GM19397 (cell line): ENCODE results near the gene TK1.
A peak's percentile ranks its signal among the peaks of the same experiment; 100 is the strongest.
"Not testable (repeated sequence)": the region's sequence is repeated elsewhere in the genome, so short reads cannot be mapped to it uniquely, and the experiment has no call there.

ENCODE experiments used
- ATAC-seq: cut with Tn5 transposase; IDR thresholded peaks from one replicate; pipeline ENCODE4 v1.9.1; 2021; ENCODE audit warnings: mild to moderate bottlenecking, moderate library complexity; ENCODE audit not compliant: unreplicated experiment

The TK1 gene, protein sequence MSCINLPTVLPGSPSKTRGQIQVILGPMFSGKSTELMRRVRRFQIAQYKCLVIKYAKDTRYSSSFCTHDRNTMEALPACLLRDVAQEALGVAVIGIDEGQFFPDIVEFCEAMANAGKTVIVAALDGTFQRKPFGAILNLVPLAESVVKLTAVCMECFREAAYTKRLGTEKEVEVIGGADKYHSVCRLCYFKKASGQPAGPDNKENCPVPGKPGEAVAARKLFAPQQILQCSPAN

DNA sequence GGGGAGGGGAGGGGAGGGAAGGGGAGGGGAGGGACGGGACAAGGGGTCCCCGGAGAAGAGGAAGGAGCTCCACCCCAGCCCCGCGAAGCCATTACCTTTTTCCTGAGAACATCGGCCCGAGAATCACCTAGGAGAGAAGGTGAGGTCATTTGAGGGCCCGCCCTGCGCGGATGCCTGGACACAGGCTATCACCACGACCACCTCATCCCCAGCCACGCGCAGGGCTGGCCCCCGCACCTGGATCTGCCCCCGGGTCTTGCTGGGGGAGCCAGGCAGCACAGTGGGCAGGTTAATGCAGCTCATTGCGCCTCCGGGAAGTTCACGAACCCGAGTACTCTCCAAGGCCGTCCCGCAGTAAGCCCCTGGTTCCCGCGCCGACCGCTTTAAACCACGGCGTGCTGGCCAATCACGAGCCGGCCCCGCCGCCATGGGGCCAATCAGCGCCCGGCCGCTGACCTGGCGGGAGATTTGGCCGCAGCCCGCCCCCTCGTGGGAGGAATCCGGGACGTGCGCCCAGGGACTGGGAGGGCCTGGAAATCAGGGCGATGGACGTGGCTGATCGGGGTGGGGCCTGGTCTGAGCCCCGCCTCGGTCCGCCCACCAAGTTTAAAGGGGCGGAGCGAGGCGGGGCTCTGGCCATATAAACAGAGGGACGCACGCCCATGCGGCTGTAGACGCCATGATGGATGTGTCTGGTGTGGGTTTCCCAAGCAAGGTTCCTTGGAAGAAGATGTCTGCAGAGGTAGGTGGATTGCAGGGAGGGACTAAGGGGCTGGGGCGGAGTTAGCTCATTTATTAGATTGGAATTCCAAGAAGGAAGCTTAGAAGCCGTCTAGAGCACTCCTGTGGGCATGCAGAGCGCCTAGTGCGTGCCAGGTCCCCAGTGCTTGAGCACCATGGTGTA, at the start of gene TK1, which contains the start of gene AFMID:
Gene TK1 (minus strand): TSS at position 361 of the 904 bp plus-strand sequence. CDS start 58 bp downstream, at position 303.
Gene AFMID (plus strand): TSS at position 671 of the 904 bp plus-strand sequence. CDS start 9 bp downstream, at position 680.
- ATAC-seq = peak; percentile 94

DNA sequence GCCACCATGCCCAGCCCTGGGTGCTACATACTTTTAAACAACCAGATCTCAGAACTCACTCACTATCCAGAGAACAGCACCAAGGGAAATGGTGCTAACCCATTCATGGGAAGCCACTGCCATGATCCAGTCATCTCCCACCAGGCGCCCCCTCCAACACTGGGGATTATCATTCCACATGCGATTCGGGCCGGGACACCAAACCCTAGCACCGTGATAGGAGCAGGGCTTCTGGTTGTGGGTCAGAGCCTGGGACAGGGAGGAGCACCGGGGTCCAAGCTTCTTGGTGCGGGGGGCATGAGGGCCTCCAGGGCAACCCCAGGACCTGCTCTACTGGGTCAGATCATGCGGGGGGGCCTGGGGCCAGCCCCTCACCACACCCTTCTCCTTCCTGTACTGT, 49.0 kb upstream of the TK1 start:
- no peak for ATAC-seq

DNA sequence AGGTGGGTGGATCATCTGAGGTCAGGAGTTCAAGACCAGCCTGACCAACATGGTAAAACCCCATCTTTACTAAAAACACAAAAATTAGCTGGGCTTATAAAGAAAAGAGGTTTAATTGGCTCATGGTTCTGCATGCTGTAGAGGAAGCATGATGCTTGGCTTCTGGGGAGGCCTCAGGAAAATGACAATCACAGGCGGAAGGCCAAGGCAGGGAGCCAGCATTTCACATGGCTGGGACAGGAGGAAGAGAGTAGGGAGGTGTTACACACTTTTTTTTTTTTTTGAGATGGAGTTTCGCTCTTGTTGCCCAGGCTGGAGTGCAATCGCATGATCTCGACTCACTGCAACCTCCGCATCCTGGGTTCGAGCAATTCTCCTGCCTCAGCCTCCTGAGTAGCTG, 48.2 kb upstream of the TK1 start:
- ATAC-seq = not testable (repeated sequence)

DNA sequence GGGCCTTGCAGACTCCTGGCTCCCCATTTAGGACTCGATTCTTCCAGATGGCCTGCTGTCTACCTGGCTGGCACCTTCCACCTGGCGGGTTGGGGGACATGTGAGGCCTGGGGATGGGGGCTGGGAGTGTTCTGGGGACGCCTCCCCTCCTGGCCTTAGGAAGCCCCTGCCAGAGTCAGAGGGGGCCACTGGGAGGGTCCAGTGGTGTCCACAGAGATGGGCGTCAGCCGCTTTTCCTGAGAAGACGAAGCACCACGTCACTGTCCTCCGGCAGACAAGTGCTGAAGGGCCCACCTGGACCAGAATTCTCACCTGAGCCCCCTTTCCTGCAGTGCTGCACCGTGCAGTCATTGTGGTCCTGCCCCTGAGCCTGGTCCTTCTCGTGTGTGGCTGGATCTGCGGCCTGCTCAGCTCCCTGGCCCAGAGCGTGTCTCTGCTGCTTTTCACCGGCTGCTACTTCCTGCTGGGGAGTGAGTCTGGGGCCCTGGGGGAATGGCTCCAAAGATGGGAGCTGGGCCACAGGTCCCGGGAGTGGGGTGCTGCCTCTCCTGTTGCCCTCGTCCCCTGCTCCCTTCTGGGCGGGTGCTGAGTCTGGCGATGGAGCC, 47.5 kb upstream of the TK1 start:
- no peak for ATAC-seq

DNA sequence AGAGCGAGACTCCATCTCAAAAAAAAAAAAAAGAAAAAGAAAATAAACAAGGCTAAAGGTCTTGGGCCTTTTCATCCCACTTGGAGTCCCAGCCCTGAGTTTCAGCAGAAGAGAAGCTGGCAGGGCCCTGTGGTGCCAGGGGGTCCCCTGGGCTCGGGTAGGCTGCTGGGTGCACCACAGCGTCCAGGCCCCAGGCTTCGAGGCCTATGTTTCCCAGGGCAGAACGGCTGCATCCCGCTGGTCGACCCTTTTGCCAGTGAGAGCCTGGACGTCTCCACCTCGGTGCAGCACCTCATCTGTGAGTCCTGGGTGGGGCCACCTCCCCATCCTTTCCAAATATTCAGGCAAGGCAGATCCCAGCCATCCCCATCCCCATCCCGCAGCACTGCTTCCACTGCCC, 46.8 kb upstream of the TK1 start:
- ATAC-seq = no peak

DNA sequence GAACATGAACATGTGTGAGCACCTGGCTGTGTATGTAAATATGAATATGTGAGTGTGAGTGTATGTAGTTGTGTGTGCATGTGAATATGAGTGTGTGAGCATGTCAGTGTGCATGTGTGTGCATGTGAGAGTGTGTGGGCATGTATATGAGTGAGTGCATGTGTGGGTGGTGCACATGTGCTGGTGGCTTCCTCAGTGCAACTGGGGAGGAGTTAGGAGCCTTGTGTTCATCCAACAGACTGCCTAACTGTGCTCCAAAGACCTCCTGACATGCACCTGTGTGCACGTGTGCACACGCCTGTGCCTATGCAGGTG, 46.0 kb upstream of the TK1 start:
- ATAC-seq = no peak

DNA sequence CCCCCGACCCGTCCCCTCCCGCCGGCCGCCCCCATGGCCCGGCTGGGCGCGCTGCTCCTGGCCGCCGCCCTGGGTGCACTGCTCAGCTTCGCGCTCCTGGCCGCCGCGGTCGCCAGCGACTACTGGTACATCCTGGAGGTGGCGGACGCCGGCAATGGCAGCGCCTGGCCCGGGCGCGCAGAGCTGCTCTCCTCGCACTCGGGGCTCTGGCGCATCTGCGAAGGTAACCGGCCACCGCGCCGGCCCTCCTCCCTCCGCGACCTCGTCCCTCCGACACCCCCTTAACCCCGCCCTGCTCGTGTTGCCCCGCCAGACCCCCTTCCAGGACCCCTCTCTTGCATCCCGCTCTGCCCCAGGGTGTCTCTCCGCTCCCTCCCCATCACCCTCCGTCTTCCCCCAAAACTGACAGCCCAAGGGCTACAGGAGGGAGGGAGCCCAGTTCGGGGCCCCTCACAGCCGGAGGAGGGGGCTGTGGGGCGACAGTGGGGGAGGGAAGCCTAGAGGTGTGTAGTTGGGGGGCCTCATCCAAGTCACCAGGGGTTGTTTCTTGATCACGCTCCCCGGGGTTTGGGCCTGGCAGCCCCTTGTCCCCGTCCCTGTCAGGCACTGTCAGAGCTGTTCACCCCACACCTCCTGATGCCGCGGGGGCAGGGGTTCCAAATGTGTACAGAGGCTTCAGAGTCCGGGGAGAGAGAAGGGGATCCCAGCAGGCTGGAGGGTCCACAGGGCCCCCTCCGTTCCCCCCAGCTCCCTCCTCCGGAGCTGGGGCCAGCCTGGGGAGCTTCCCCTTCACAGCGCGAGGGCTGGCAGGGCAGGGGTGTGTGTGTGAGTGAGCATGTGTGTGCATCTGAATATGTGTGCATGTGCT, 45.4 kb upstream of the TK1 start:
- ATAC-seq = no peak

DNA sequence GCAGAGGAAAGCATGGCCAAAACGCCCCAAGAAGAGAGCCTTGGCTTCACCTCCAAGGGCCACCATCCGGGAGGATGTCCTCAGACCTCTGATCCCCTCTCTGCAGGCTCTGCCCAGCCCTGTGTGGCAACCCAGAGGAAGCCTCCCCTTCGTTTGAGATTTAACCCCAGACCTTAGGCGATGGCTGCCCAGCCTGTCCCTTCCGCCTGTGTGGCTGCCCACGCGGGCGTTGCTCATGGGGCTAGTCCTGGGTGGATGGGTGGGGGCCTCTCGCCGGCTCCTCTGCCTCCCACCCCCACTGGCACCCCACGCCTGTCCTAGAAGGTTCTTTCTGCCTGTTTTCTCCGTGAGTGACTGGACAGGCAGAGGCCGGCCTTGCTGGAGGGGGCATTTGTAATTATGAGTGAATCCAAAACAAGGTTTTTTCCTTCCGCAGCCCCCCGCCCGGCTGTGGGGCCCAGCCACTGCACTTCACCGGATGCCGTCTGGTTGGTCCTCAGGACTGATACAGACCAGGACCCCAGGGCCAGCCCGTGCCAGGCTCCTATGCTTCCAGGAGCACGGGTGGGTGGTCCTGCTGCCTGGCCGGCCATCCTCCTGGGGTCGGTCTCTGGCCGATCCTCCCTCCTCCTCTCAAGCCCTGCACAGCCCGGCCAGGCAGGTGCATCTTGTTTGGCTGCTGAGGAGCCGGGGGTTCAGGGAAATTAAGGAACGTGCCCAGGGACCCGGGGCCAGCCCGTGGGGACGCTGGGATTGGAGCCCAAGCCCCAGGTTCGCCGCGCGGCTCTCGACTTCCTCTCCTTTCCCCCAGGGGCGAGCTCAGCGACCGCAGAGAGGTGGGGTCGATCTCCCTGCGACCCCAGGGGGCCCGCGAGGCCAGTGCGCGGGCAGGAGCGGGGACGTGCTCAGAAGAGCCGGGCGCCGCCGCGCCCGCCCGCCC, 44.4 kb upstream of the TK1 start, which contains the start of gene TMEM235:
Gene TMEM235 (plus strand): TSS at position 636 of the 940 bp plus-strand sequence. CDS start 393 bp downstream, outside the sequence.
- no peak for ATAC-seq

DNA sequence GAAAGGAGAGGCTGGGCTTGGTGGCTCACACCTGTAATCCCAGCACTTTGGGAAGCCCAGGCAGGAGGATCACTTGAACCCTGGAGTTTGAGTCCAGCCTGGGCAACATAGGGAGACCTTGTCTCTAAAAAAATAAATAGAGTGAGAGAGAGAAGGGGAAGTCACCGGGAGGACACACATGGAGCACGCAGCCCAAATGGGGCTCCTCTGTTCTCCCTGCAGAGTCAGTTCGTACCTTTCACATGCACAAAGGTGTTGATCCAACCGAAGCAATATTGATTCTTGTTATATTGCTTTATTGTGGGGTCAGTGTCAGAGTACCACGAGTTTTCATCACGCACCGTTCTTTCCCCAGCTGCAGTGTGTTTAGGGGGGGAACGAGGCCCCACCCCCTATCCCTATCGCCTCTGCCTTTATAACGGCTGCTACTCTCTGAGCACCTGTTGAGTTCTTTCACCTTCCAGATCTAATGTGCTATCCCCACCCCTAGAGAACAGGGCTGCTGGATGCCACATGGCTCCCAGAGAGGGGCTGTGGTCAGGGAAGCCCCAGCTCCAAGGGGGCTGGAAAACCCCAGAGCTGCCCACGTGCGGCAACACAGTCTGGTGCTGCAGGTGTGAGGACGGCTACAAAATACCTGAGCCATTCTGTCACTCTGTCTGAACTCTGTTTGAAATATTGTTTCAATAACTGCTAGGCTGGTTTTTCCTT, 43.6 kb upstream of the TK1 start:
- no peak for ATAC-seq

DNA sequence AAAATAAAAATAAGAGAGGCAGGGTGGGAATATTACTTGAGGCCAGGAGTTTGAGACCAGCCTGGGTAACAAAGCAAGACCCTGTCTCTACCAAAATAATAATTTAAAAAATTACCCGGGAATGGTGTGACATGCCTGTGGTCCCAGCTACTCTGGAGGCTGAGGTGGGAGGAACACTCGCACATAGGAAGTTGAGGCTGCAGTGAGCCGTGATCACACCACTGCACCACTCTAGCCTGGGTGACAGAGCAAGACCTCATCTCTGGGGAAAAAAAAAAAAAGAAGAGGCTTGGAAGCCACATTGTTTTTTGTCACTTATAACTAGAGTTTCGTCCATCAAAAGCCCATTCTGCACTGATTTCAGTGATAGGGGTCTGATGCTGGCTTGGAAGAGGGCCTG, 41.3 kb upstream of the TK1 start:
- no peak for ATAC-seq

DNA sequence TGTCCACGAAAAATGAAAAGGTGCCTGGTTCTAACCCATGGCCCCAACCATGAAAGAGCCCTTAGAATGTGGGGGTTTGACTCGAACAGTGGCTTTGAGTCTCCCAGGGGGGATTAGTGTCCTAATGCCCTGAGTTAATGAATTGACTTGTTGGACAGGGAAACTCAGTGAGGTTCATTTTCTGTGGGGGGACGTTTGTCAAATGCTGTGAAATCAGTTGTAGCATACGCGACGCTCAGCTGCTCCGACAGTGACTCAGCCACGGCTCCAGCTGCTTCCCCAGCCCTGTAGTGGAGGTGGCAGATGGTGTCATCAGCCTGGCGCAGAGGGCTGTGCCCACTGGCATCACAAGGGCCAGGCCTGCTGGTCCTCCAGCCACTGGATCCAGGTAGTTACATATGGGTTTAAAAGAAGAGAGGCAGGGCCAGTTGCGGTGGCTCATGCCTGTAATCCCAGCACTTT, 40.6 kb upstream of the TK1 start:
- no peak for ATAC-seq

DNA sequence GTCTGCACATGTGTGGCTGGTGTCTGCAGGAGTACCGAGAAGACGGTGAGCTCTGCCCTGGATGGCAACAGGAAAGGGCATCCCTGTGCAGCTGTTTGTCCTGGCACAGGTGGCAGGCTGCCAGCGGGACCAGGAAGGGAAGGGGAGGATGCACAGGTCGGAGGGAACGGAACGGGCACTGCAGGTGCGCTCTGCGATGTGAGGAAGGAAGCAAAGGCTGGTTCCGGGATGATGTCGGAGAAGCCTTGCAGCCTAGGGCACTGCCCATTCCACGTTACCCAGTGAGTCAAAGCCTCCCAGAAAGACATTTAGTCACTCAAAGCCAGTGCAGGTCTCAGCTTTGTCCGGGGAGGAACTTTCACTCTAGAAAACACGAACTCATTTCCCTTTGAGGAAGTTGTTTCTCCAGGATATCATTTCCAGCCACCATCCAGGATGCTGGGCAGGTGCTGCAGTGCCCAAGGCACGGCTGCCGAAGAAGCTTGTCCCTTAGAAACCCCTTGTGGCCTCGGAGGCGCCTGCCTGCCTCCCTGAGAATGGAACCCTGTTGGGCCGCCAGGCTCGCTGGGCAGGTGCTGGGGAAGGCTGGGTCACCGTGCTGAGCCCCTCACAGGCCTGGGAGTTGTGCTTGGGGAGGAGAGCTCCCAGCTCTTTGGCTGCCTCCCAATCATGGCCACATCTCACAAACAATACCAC, 40.1 kb upstream of the TK1 start:
- ATAC-seq = no peak

DNA sequence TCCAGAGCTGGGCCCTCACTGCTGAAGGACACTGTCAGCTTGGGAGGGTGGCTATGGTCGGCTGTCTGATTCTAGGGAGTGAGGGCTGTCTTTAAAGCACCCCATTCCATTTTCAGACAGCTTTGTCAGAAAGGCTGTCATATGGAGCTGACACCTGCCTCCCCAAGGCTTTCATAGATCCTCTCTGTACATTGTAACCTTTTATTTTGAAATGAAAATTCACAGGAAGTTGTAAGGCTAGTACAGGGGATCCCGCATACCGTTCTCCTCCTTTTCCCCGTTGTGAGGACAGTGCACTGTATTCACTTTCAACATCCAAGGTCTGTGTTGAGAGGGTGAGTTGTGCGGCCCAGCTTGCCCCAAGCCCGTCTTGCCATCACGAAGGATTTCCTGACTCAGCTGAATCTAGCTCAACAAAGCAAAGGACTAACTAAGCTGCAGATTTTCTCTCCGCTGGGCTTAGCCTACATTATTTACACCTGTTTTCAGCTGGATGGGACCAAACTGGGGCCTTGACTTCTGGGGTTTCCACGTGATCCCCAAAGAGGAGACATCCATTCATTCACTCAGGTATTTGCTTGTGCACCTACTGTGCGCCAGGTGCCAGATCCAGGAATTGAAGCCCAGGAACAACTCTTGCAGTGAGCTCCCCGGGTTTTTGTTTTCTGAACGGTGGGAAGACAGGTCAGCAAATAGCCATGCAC, 39.4 kb upstream of the TK1 start:
- ATAC-seq = no peak

DNA sequence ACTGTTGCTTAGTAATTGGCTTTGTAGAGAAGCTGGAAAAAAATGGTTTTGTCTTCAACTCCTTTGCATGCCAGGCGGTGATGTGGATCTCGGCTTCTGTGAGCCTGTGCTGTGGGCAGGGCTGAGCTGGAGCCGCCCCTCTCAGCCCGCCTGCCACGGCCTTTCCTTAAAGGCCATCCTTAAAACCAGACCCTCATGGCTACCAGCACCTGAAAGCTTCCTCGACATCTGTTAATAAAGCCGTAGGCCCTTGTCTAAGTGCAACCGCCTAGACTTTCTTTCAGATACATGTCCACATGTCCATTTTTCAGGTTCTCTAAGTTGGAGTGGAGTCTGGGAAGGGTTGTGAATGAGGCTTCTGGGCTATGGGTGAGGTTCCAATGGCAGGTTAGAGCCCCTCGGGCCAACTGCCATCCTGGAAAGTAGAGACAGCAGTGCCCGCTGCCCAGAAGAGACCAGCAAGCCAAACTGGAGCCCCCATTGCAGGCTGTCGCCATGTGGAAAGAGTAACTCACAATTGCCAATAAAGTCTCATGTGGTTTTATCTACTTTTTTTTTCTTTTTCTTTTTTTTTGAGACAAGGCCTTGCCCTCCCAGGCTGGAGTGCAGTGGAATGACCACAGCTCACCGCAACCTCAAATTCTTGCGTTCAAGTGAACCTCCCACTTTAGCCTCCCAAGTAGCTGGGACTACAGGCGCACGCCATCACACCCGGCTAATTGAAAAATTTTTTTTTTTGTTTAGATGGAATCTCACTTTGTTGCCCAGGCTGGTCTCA, 38.4 kb upstream of the TK1 start:
- no peak for ATAC-seq

DNA sequence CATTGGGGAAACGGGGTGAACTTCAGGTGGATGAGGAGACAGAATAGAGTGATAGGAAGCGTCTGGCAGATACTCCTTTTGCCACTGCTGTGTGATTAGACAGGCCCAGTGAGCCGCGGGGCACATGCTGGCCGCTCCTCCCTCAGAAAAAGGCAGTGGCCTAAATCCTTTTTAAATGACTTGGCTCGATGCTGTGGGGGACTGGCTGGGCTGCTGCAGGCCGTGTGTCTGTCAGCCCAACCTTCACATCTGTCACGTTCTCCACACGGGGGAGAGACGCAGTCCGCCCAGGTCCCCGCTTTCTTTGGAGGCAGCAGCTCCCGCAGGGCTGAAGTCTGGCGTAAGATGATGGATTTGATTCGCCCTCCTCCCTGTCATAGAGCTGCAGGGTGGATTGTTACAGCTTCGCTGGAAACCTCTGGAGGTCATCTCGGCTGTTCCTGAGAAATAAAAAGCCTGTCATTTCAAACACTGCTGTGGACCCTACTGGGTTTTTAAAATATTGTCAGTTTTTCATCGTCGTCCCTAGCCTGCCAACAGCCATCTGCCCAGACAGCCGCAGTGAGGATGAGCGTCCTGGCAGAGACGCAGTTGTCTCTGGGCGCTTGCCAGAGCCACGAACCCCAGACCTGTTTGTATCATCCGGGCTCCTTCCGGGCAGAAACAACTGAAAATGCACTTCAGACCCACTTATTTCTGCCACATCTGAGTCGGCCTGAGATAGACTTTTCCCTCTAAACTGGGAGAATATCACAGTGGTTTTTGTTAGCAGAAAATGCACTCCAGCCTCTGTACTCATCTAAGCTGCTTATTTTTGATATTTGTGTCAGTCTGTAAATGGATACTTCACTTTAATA, 37.6 kb upstream of the TK1 start:
- no peak for ATAC-seq

DNA sequence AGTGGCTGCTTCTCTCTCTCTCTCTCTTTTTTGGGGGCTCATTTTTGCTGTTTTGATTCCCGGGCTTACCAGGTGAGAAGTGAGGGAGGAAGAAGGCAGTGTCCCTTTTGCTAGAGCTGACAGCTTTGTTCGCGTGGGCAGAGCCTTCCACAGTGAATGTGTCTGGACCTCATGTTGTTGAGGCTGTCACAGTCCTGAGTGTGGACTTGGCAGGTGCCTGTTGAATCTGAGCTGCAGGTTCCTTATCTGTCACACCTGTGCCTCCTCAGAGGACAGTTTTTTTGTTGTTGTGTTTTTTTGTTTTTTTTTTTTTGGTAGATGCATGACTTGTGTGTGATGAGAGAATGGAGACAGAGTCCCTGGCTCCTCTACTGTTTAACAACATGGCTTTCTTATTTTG, 36.9 kb upstream of the TK1 start:
- ATAC-seq = no peak
